GM18870 (cell line): Measurements from ENCODE around the gene LHFPL4.
"Not testable (repeated sequence)": the region's sequence is repeated elsewhere in the genome, so short reads cannot be mapped to it uniquely, and the experiment has no call there.

Experiments
- ATAC-seq: cut with Tn5 transposase; IDR thresholded peaks from one replicate; pipeline ENCODE4 v1.9.1; 2021; ENCODE audit warnings: moderate library complexity; ENCODE audit not compliant: unreplicated experiment

The LHFPL4 gene

GRCh38 chr3:9553021-9553947 lies at the start of gene LHFPL4:
LHFPL4 (minus strand) TSS chr3:9553822; CDS start chr3:9552679, 1,143 bp downstream.
- ATAC-seq: no peak

GRCh38 chr3:9602620-9603019 lies 49.0 kb upstream of the LHFPL4 start:
- ATAC-seq: no peak

DNA sequence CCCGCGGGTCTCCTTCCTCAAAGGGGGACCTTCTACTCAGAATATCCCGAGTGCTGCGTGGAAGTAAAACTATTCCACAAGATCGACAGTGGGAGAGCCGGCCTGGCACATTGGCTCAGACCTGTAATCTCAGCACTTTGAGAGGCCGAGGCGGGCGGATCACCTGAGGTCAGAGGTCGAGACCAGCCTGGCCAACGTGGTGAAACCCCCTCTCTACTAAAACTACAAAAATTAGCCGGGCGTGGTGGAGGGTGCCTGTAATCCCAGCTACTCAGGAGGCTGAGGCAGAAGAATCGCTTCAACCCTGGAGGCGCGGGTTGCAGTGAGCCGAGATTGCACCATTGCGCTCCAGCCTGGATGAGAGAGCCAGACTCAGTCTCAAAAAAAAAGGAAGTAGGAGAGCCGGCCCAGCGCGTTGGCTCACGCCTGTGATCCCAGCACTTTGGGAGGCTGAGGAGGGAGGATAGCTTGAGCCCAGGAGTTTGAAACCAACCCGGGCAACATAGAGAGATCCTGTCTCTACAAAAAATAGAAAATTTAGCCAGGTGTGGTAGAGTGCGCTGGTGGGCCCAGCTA lies 47.5 kb upstream of the LHFPL4 start:
- ATAC-seq: not testable (repeated sequence)

GRCh38 chr3:9600597-9600996 lies 47.0 kb upstream of the LHFPL4 start:
- no peak for ATAC-seq

- no peak for ATAC-seq
Observed at GRCh38 chr3:9598783-9599387, 45.3 kb upstream of the LHFPL4 start.

DNA sequence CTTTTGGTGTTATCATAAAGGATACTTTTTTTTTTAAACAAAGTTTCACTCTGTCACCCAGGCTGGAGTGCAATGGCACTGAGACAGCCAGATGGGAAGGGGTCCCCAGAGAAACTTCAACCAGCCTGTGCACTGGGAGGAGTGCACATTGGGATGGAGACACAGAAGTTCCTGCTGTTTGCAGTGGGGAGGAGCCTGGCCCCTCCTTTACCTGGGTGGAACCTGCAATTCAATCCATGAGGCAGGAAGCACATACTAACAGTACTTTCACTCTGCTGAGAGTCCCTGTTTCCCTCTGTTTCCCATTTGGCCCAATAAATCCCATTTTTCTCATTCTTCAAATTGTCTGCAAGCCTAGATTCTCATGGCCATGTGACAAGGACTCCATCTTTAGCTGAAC lies 42.3 kb upstream of the LHFPL4 start:
- no peak for ATAC-seq

DNA sequence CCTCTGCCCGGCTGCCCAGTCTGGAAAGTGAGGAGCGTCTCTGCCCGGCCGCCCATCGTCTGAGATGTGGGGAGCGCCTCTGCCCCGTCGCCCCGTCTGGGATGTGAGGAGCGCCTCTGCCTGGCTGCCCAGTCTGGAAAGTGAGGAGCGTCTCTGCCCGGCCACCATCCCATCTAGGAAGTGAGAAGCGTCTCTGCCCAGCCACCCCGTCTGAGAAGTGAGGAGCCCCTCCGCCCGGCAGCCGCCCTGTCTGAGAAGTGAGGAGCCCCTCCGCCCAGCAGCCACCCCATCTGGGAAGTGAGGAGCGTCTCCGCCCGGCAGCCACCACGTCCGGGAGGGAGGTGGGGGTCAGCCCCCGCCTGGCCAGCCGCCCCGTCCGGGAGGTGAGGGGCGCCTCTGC lies 38.2 kb upstream of the LHFPL4 start:
- not testable (repeated sequence) for ATAC-seq

GRCh38 chr3:9590282-9590791 lies 36.7 kb upstream of the LHFPL4 start:
- no peak for ATAC-seq

DNA sequence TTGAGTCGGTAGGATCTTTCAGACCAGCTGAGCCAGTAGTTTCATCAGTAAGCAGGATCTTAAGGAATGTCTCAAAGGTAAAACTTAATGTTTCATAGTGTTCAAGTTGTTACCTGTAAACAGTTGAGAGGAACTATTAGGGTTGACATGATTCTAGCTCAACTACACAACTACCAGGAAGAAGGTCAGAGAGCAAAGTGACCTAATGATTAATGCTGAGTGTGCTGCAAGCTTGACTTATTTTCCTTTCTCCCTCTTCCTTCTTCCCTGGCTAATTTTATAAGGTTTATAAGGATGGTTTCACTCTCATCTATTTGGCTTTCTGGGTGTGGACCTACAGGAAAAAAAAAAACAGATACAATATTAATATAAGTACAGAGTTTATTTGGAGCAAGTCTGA lies 30.2 kb upstream of the LHFPL4 start:
- no peak for ATAC-seq

DNA sequence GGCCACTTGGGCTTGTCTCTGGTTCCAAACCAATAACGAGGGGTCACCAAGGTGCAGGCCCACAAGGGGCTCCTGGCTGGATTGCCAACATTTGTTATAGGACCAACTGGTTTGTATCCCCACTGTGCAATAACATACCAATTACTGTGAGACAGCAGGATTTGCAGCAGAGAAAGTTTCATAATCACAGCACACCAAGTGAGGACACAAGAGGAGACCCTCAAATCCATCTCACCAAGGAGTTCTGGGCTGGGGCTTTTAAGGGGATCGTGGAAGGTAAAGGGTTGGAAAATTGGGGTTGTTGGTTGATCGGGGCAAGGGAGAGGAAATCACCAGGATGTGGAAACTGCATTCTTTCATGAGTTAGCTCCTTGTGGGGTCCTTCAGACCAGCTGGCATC lies 29.7 kb upstream of the LHFPL4 start:
- no peak for ATAC-seq

GRCh38 chr3:9582332-9582731 lies 28.7 kb upstream of the LHFPL4 start:
- no peak for ATAC-seq

DNA sequence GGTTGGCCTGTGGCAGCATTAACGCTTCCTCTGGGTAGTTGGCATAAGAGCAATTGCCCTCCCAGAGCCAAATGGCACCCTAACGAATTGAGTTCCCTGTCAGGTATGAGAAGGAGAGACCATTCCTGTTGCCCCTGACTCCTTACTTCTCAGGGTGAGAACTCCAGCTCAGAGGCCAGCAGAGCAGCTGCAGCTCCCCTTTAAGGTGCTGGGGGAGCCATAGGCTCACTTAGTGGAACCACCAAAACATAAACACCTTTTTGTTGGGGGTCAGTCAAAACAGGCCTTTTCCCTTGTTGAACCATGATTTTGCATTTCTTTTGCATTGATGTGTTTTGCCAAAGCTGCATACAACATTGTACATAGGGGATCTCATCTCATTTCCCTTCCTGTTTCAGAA lies 28.1 kb upstream of the LHFPL4 start:
- no peak for ATAC-seq

GRCh38 chr3:9569054-9569453 lies 15.4 kb upstream of the LHFPL4 start:
- ATAC-seq: no peak

GRCh38 chr3:9565316-9565715 lies 11.7 kb upstream of the LHFPL4 start:
- no peak for ATAC-seq

DNA sequence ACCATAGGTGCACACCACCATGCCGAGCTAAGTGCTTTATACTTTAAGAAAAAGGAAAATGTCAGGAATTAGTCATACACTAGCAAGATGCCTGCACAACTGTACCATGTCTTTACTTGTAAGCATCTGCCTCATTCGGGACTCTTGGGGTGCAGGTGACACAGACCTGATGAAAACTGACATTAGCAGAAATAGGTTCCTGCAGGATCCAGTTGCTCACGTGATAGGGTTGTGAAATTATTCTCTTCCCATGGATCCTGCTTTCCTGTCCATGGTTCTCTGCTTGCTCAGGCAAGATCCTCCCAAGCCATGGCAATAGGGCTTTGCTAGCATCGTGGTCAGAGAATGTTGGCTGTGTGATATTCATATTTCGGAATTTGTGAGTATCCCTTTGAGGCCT lies 10.2 kb upstream of the LHFPL4 start:
- ATAC-seq: no peak

DNA sequence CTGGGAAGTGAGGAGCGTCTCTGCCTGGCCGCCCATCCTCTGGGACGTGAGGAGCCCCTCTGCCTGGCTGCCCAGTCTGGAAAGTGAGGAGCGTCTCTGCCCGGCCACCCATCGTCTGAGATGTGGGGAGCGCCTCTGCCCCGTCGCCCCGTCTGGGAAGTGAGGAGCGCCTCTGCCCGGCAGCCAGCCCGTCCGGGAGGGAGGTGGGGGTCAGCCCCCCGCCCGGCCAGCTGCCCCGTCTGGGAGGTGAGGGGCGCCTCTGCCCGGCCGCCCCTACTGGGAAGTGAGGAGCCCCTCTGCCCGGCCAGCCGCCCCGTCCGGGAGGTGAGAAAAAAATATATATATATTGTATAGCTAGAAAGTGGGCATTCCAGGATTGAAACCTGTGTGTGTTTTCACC lies 6.4 kb upstream of the LHFPL4 start:
- not testable (repeated sequence) for ATAC-seq

- no peak for ATAC-seq
Observed at GRCh38 chr3:9553948-9554513, 409 bp upstream of the LHFPL4 start.

DNA sequence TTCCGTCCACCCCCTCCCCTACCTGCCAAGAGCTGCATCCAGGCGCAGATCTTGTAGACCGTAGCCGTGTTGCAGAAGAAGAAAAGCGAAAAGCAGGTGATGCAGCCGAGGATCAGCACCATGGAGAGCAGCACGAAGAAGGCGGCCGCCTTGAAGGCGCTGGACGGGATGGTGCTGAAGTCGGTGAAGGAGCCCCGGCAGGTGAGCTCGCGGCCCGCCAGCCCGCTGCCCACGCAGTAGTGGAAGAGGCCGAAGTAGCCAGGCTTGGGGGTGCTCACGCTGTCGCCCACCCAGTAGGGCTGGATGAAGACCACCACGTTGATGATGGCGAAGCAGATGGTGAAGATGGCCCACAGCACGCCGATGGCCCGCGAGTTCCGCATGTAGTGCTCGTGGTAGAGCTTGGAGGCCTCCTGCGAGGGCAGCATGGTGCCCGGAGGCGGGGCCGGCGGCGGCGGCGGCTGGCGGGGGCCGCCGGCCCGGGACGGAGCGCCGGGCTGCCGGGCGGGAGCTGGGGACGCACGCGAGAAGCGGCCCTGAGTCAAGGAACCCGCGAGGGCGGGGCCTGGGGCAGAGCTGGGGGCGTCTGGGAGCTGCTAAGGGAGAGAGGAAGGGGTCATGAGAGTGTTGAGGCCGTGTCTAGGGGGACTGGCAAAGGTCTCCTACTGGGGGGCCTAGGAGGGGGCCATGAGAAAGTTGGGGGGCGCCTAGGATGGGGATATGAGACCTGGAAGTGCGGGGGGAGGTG lies 1.2 kb downstream of the LHFPL4 start:
- no peak for ATAC-seq

DNA sequence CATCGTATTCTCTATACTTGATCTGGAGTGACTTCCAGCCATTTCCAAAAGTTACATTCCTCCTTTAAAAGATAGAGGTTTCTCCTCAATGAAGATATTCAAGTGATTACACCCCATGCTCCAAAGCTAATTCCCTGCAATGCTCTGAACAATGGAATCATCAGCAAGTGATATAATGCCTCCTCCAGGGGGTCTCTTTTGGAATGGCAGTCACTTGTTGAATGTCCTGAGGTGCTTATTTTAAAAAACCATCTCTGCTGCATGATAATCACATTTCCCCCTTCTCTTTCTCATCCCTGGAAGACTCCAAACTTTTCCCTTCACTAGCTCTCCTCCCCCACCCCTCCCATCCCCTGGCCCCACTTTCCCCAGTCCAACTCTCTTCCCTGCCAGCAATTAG lies 2.6 kb downstream of the LHFPL4 start:
- no peak for ATAC-seq

GRCh38 chr3:9549600-9549999 lies 4.0 kb downstream of the LHFPL4 start:
- ATAC-seq: no peak

DNA sequence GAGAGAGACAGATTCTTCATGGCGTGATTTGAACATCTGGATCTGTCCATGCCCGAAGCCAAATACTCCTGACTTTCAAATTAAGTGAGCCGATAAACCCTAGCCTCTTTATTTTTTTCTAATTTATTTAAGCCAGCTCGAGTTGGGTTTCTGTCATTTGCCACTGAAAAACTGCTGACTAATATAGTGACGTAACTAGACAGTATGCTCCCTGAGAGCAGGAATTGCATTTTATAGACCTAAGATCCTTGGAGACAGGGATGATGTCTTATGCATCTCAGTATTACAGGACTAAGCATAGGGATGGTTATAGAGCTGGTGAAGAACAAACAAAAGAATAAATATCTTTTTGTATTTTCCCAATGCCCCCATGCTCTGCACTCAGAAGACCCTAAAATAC lies 4.6 kb downstream of the LHFPL4 start:
- ATAC-seq: no peak
